Endothelial cell of umbilical vein (primary cell): Measurements from ENCODE around the gene CYP46A1.

ENCODE experiments used
- CTCF ChIP-seq, 2 donors: IDR thresholded peaks; 1 replicate in 1 of 2; 2 replicates in 1 of 2; pipeline ENCODE4 v1.5.1; 2011; ENCODE audit warnings: low read length in 2 of 2, mild to moderate bottlenecking in 2 of 2, moderate library complexity in 2 of 2, control low read depth in 1 of 2, inconsistent platforms in 1 of 2, low read depth in 1 of 2; ENCODE audit not compliant: insufficient read depth in 1 of 2; ENCODE audit errors: extremely low read depth in 1 of 2
- JUN ChIP-seq: IDR thresholded peaks from 2 replicates; pipeline ENCODE4 v1.6.1; 2011; ENCODE audit warnings: borderline replicate concordance, low read depth; ENCODE audit not compliant: insufficient read length, insufficient read depth
- POLR2A ChIP-seq: IDR thresholded peaks from 2 replicates; pipeline ENCODE4 v1.6.1; 2012; ENCODE audit warnings: low read depth, mild to moderate bottlenecking, control low read depth, low read length

GRCh38 chr14:99651953-99652746 lies 31.9 kb upstream of the CYP46A1 start:
- no peak for TF ChIP-seq POLR2A
- no peak for TF ChIP-seq CTCF (IDR thresholded peaks at IDR 0.05; ENCODE audit: extremely low read depth in 1 of 2, insufficient read depth in 1 of 2, low read depth in 1 of 2, low read length in 2 of 2)
- TF ChIP-seq JUN = no peak
